CD4-positive, alpha-beta T cell treated with Interleukin-2 at 100 ng/mL for 4 hours (primary cell): Measurements from ENCODE around the gene ST6GAL2.

Experiments used
- DNase-seq: peaks from one replicate; pipeline ENCODE4 v3.0.0-alpha.2; 2020; ENCODE audit warnings: low spot score

ST6GAL2 gene, protein sequence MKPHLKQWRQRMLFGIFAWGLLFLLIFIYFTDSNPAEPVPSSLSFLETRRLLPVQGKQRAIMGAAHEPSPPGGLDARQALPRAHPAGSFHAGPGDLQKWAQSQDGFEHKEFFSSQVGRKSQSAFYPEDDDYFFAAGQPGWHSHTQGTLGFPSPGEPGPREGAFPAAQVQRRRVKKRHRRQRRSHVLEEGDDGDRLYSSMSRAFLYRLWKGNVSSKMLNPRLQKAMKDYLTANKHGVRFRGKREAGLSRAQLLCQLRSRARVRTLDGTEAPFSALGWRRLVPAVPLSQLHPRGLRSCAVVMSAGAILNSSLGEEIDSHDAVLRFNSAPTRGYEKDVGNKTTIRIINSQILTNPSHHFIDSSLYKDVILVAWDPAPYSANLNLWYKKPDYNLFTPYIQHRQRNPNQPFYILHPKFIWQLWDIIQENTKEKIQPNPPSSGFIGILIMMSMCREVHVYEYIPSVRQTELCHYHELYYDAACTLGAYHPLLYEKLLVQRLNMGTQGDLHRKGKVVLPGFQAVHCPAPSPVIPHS

GRCh38 chr2:106885971-106886915 lies at the start of gene ST6GAL2:
TSS of gene ST6GAL2 (minus strand) at chr2:106886167. CDS start at chr2:106843977, 42,190 bp downstream.
- no peak for DNase-seq

- DNase-seq = no peak
Observed at GRCh38 chr2:106932644-106933043, 46.7 kb upstream of the ST6GAL2 start.

DNA sequence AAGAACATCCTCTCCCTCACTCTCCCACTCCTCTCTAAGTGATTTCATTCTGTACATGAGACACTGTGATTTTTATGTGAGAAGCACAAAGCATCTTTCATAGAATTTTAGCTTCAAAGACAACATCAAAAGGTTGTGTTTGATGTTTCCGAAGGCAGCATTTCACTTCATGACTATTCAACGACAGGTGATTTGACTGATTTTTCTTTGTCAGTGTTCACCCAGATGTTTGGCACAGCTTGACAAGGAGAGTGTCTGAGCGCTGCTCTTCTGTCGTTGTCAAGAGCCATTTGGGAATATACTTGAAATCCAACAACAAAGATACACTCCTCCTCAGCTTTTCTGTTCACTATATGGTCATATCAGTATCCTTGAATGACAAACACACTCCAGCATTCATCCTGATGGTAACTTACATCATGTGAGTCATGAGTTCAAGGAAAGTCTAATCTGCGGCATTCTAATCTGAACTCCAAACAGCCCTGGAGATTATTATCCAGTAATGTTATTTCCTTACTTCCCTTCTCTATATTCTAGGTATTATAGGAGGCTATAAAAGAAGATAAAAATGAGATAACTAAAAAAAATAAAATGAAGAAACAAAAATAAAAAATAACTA lies 45.9 kb upstream of the ST6GAL2 start:
- DNase-seq = no peak

DNA sequence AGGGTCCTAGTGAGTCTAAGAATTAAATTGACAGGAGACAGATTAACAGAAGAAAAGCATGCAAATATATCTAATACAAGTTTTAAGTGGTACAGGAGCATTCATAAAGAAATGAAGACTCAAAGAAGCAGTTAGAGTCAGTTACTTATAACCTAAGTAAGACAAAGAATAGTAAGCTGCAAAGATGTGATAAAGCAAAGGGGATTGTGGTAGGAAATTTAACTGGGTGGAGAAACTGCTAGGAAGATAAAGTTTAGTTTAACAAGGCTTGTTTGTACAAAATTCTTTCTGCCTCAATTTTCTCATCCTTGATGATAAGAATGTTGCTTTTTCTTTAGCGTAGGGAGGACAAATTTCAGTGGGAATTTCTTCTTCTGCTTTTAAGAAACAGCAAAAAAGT lies 35.5 kb upstream of the ST6GAL2 start:
- no peak for DNase-seq

DNA sequence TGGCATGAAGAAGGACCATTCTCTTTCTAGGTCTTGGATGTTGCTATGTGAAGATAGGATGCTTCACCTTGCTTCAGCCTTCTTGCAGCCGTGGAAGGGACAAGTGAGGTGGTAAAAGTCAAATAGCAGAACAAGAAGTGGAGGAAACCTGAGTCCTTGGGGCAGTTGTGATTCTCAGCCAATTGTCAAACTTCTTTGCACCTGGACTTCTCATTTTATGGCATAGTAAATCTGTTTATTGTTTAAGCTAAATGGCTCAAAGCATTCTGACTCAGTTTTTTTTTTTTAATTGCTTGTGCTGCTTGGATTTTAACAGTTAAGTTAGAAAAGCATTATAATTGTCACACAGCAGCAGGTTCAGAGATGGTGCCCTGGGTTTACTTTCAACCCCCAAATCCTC lies 33.0 kb upstream of the ST6GAL2 start:
- DNase-seq = no peak

- no peak for DNase-seq
Observed at GRCh38 chr2:106904242-106904641, 18.3 kb upstream of the ST6GAL2 start.

DNA sequence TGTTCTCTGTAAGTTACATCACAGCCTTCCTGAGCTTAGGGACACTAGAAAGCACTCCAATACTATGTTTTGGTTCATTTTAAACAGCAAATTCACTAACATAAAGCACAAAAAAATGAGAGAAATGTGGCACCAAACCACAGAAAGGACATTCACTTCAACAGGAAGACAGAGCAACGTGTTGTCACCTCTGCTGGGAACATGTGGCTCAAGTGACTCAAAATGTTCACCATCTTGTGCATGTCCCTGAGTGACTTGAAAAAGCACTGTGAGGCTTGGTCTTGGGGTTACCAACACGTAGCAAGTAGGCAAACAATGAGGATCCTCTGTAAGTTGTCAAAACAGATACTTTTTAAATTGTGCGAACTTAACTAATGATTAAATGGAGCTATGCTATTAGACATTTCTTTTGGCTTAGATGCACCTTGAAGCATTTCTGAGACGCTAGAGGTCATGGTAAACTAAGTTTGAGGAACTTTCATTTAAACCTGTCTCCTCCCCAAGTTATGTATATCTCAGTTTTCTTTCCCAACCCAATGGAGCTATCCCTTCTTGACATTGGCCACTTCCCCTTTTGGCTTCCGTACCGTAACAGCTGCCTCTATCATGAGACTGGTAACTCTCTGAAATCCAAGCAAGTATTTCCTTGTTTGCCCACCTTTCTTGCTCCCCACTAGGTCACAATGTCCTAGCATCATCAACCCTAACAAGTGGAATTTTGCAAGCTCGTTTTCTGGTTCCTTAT lies 14.0 kb upstream of the ST6GAL2 start:
- DNase-seq = no peak

DNA sequence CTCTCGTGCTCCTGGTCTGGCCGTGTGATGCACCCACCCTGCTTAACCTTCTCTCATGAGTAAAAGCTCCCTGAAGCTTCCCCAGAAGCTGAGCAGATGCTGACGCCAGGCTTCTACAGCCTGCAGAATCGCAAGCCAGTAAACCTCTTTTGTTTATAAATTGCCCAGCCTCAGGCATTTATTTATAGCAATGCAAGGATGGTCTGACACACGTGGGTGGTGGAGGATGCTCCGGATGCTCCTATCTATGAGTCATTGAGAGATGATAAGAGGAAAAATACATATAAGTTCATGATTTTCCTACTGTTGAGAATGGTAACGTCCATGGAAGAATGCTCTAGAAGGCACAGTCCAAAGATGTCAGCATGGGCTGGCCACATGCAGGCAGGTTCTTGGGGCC lies 8.6 kb upstream of the ST6GAL2 start:
- no peak for DNase-seq

- DNase-seq = no peak
Observed at GRCh38 chr2:106892048-106892447, 6.1 kb upstream of the ST6GAL2 start.

DNA sequence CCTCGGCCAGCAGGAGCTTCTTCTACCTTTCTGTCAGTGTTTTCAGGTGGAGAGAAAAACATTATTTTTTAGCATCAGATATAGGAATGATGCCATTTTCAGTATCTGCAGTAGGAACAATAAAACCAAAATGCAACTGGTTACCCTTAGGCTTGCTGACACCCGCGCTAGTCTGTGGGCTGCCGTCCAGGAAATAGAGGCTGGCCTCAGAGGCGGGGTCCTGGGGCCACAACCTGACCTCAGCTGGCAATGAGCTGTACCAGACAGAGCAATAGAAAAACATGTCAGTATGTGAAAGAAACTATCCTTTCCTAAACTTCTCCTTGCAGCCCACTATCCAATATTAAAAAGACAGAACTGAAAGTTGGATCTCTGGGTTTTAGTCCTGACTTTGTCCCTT lies 4.6 kb upstream of the ST6GAL2 start:
- DNase-seq = no peak

DNA sequence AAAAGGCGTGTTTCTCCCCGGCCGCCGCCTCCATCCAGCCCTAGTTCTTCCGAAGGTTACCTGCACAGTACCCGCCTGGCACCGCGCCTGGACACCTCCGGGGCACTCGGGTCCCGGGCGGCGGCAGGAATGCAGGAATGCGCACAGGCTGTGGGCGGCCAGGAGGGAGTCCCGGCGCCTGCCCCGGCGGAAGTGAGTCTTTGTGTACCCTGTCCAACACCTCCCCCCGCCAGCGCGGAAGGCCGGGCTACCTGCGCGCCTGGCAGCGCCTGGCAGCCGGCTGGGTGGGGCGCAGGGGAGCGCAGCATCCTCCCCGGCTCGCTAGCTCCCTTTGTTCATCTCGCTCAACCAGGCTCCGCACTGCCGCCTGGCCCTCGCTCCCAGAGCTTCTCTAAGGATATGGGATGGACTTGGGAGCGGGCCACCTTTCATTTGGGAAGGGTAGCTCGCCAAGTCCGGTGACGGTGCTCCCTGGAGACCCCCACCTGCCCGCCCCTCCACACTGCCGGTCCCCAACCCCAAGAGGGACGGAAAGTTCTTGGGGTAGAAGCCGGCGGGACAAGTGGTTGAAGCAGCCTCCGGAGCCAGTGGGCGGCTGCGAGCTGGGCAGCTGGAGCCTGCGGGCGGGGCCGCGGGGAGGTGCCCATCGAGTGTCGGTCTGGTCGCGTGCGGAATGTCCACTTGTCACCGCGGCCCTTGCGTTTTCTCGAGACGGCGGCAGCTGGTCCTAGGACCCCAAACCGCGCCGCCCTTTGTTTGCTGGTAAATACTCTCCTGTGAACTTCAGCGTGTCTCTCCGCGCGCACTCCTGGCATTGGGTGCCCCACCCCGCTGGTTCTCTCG lies 1.2 kb upstream of the ST6GAL2 start:
- no peak for DNase-seq

DNA sequence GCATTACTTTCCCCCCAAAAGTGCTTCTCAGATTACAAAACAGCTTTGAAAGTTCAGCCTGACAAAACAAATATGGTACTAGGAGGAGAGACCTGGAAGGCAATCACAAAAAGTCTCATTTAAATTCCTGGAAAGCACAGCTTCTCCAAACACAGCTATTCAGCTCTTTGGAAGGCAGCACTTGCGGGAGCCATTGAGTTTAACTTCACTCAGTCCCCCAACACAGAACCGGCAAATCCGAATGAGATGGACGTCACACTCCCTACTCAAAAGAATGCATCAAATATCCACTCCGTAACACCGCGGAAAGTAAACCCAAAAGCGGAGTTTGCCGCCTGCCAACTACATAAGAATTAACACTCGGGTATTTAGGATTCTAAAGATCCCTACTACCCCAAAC lies 638 bp downstream of the ST6GAL2 start:
- no peak for DNase-seq

- no peak for DNase-seq
Observed at GRCh38 chr2:106882673-106883072, 3.3 kb downstream of the ST6GAL2 start.

DNA sequence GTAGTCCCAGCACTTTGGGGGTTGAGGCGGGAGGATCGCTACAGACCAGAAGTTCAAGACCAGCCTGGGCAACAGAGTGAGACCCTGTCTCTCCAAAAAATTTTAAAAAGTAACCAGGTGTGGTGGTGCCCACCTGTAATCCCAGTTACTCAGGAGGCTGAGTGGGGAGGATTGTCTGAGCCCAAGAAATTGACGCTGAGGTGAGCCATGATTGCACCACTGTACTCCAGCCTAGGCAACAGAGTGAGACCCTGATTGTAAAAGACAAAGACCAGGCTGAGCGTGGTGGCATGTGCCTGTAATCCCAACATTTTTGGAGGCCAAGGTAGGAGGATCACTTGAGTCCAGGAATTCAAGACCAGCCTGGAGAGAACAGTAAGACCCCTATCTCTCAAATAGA lies 7.8 kb downstream of the ST6GAL2 start:
- DNase-seq = no peak

DNA sequence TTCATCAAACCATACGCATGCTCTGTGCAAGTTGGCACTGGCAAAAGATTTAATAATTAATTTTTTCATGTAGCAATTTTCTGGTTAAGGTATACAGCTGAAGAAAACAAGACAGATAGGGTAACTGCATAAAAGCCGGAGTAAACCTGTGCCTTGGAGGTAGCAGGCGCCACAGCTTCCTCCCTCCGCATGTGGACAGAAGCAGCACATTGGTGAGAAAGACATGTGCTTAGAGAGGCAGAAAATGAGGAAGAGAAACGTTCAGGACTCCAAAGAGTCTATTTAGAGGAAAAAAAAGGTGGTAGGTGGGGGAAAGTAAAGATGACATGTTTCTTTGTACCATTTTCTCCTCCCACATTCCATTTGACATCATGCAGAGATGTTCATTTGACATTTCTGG lies 9.3 kb downstream of the ST6GAL2 start:
- no peak for DNase-seq

DNA sequence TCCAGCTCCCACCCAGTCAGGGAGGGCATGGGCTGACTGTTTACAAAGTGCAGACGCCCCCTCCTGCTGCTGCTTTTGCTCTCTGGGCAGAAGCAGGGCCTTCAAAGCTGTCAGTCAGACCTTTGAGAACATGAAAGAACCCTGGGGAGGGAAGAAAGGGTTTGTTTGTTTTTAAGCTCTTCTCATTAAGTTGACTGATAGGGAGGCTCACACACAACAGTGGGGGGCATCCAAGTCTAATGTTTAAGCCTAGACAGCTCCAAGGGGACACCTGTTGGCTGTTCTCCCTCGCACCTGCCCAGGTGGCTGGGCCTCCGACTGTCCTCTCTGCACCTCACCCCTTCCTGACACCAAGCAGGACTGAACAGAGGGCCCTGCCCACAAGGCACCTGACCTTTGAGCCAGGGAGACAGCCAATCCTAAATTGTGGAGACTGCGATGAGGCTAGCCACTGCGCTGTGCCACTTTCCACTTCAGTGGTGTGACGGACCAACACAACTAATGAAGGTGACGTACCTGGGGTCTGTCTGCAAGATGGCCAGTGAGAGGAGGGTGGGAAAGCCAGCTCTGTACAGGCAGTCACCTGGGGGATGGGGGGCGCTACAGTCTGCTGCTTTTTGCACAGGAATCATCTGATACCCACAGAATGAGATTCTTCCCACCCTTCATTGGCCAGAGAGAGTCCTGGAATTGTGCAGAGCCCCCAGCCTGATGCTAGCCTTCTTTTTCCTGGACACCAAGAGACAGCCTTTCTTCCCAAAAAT lies 16.3 kb downstream of the ST6GAL2 start:
- DNase-seq = no peak

- no peak for DNase-seq
Observed at GRCh38 chr2:106868275-106868674, 17.7 kb downstream of the ST6GAL2 start.

- no peak for DNase-seq
Observed at GRCh38 chr2:106867196-106867953, 18.6 kb downstream of the ST6GAL2 start.

DNA sequence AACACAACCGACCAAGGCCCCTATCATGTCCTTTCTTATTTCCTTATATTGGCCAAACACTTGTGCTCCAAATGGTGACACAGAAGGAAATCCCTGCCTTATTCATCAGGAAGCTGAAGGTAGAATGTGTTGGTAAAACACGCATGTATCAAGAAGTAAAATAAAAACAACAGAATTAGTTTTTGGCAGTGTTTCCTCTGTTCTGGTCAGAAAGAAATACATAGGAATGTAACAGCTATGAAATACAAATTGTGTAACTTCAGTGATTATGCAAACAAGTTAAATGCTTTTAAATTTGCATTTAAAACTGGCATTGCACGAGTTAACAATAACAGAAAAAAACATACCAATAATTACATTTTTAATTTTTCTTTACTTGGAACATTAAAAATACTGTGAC lies 19.3 kb downstream of the ST6GAL2 start:
- DNase-seq = no peak
